ENCODE measurements around the gene GNPTG.

GNPTG gene

GRCh38 chr16:1377406-1378010 lies 25.8 kb downstream of the GNPTG start:
- in situ Hi-C loops (cut with HindIII; ENCODE audit: low sequenced_read_pairs) = no loop called here
- H3K4me3 ChIP-seq (ENCODE audit: low read depth, low read length) = no peak overlapping the region
- no peak for TF ChIP-seq CTCF (IDR thresholded peaks at IDR 0.05; ENCODE audit: low read depth, low read length)
- DNase-seq (ENCODE audit: low read depth, low spot score) = no peak

- no peak for DNase-seq (ENCODE audit: low read depth, low spot score)
- in situ Hi-C loops (cut with HindIII; ENCODE audit: low sequenced_read_pairs) = no loop called here
- TF ChIP-seq CTCF (IDR thresholded peaks at IDR 0.05; ENCODE audit: low read depth, low read length) = no peak
- H3K4me3 ChIP-seq (ENCODE audit: low read depth, low read length) = peak overlapping the region; percentile 45
Measured at GRCh38 chr16:1378087-1378803, 26.5 kb downstream of the GNPTG start.

GRCh38 chr16:1378804-1379303 lies 27.1 kb downstream of the GNPTG start:
- TF ChIP-seq CTCF (IDR thresholded peaks at IDR 0.05; ENCODE audit: low read depth, low read length) = no peak
- in situ Hi-C loops (cut with HindIII; ENCODE audit: low sequenced_read_pairs) = no loop called here
- H3K4me3 ChIP-seq (ENCODE audit: low read depth, low read length) = peak overlapping the region; percentile 45
- DNase-seq (ENCODE audit: low read depth, low spot score) = peak; percentile 52

GRCh38 chr16:1379304-1380076 lies 27.8 kb downstream of the GNPTG start:
- H3K4me3 ChIP-seq (ENCODE audit: low read depth, low read length) = peak overlapping the region; percentile 45
- no peak for TF ChIP-seq CTCF (IDR thresholded peaks at IDR 0.05; ENCODE audit: low read depth, low read length)
- peak; percentile 36 for DNase-seq (ENCODE audit: low read depth, low spot score)
- in situ Hi-C loops (cut with HindIII; ENCODE audit: low sequenced_read_pairs) = no loop called here

GRCh38 chr16:1380195-1380594 lies 28.5 kb downstream of the GNPTG start:
- DNase-seq (ENCODE audit: low read depth, low spot score) = no peak
- TF ChIP-seq CTCF (IDR thresholded peaks at IDR 0.05; ENCODE audit: low read depth, low read length) = no peak
- in situ Hi-C loops (cut with HindIII; ENCODE audit: low sequenced_read_pairs) = no loop called here
- H3K4me3 ChIP-seq (ENCODE audit: low read depth, low read length) = no peak overlapping the region

GRCh38 chr16:1381612-1382406 lies 30.1 kb downstream of the GNPTG start:
- no peak for DNase-seq (ENCODE audit: low read depth, low spot score)
- in situ Hi-C loops (cut with HindIII; ENCODE audit: low sequenced_read_pairs) = no loop called here
- no peak overlapping the region for H3K4me3 ChIP-seq (ENCODE audit: low read depth, low read length)
- no peak for TF ChIP-seq CTCF (IDR thresholded peaks at IDR 0.05; ENCODE audit: low read depth, low read length)

All from astrocyte of the spinal cord (primary cell).